HL-60 (cell line): Measurements from ENCODE around the gene AGAP3.

Experiments used
- DNase-seq, 2 experiments: peaks; one replicate each; pipeline ENCODE4 v3.0.0-alpha.2; 2010 to 2020; ENCODE audit warnings: low read depth in 1 of 2, low spot score in 1 of 2
- H3K27ac ChIP-seq: fragments of 250-450 bp; sonication (Bioruptor Pico); replicated peaks from 2 replicates; pipeline ENCODE4 v1.5.1; 2020; ENCODE audit warnings: mild to moderate bottlenecking, moderate library complexity
- H3K27me3 ChIP-seq: fragments of 250-450 bp; sonication (Bioruptor Pico); 2 replicates; pipeline ENCODE4 v1.5.1; 2021; ENCODE audit warnings: mild to moderate bottlenecking, moderate library complexity; ENCODE audit not compliant: insufficient read depth, poor library complexity, severe bottlenecking
- H3K4me3 ChIP-seq: replicated peaks from 2 replicates; pipeline ENCODE4 v1.5.1; 2011; ENCODE audit warnings: mild to moderate bottlenecking, control low read depth, low read length; ENCODE audit not compliant: insufficient read depth
- CTCF ChIP-seq: IDR thresholded peaks from one replicate; pipeline ENCODE4 v1.5.1; 2011; ENCODE audit warnings: low read length, control low read depth, inconsistent platforms; ENCODE audit not compliant: insufficient read depth
- GABPA ChIP-seq: IDR thresholded peaks from 2 replicates; pipeline ENCODE4 v1.6.1; 2012; ENCODE audit warnings: low read depth
- POLR2AphosphoS5 ChIP-seq: IDR thresholded peaks from 2 replicates; pipeline ENCODE4 v1.6.1; 2012; ENCODE audit warnings: low read depth
- REST ChIP-seq: IDR thresholded peaks from 2 replicates; pipeline ENCODE4 v1.6.1; 2012; ENCODE audit warnings: low read depth; ENCODE audit not compliant: insufficient replicate concordance
- SPI1 ChIP-seq: IDR thresholded peaks from 2 replicates; pipeline ENCODE4 v1.6.1; 2012; ENCODE audit warnings: low read depth, mild to moderate bottlenecking, borderline replicate concordance

AGAP3 gene

GRCh38 chr7:151179287-151179860, 93.1 kb downstream of the AGAP3 start:
- no peak for DNase-seq
- TF ChIP-seq REST (no peak), SPI1 (no peak), POLR2AphosphoS5 (no peak), CTCF (no peak), GABPA (no peak)

GRCh38 chr7:151179946-151180345, 93.7 kb downstream of the AGAP3 start:
- H3K27ac ChIP-seq: no peak overlapping the region
- no peak overlapping the region for H3K4me3 ChIP-seq
- no peak for TF ChIP-seq CTCF
- TF ChIP-seq SPI1: no peak
- no peak for TF ChIP-seq POLR2AphosphoS5
- no peak for TF ChIP-seq GABPA
- TF ChIP-seq REST: no peak
- DNase-seq: no peak
- H3K27me3 ChIP-seq: no peaks in the 10 kb centered on the region

More at GRCh38 chr7:151179287-151179860, 93.1 kb downstream of the AGAP3 start:
- H3K27ac ChIP-seq: no peak overlapping the region
- H3K4me3 ChIP-seq: no peak overlapping the region
- no peaks in the 10 kb centered on the region for H3K27me3 ChIP-seq

GRCh38 chr7:151181011-151181431, 94.7 kb downstream of the AGAP3 start:
- TF ChIP-seq REST (no peak), GABPA (no peak)
- Histone ChIP-seq H3K4me3 (no peak overlapping the region), H3K27ac (no peak overlapping the region), H3K27me3 (no peaks in the 10 kb centered on the region)
- no peak for DNase-seq
